ENCODE measurements around the gene MEAF6.

The MEAF6 gene

DNA sequence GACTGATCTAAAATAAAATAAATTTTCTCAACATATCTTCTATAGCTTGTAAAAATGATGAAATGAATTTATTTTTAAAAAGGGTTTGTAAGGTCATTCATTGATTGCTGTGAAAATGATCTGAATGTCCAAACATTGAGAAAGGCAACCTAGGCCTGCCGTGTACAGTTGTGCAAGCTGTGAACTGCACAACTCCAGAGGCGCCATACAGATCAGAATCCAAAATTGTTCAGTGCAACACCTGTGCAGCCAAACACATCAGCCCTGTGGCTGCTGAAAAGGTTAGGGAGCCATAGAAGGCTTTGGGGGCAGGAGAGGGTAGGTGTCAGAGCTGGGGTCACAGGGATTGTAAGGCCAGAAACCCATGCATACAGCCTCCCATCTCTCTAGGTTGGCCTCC is 50.1 kb downstream of the MEAF6 start:
- Histone ChIP-seq H3K4me3 (ENCODE audit: low read depth, low read length) (no peak overlapping the region), H3K27me3 (ENCODE audit: control insufficient read depth, insufficient read depth, low read length) (no peaks in the 10 kb centered on the region), H3K9me3 (ENCODE audit: control insufficient read depth, low read length) (no peaks in the 10 kb centered on the region), H3K36me3 (ENCODE audit: control insufficient read depth, insufficient read depth, low read length) (no peaks in the 10 kb centered on the region), H3K79me2 (no peaks in the 10 kb centered on the region), H2AFZ (no peak overlapping the region), H3K9ac (no peak overlapping the region), H3K27ac (no peak overlapping the region), H3K4me1 (no peaks in the 10 kb centered on the region), H3K4me2 (ENCODE audit: low read length) (no peak overlapping the region)
- TF ChIP-seq CTCF (IDR thresholded peaks at IDR 0.05) = no peak

- Histone ChIP-seq H3K9ac (no peak overlapping the region), H3K4me3 (ENCODE audit: low read depth, low read length) (no peak overlapping the region), H3K9me3 (ENCODE audit: control insufficient read depth, low read length) (no peaks in the 10 kb centered on the region), H2AFZ (no peak overlapping the region), H3K4me2 (ENCODE audit: low read length) (no peak overlapping the region), H3K36me3 (ENCODE audit: control insufficient read depth, insufficient read depth, low read length) (no peaks in the 10 kb centered on the region), H3K27me3 (ENCODE audit: control insufficient read depth, insufficient read depth, low read length) (no peaks in the 10 kb centered on the region), H3K79me2 (no peaks in the 10 kb centered on the region), H3K4me1 (no peaks in the 10 kb centered on the region), H3K27ac (no peak overlapping the region)
- no peak for TF ChIP-seq CTCF (IDR thresholded peaks at IDR 0.05)
Observed at GRCh38 chr1:37461698-37462436, 52.7 kb downstream of the MEAF6 start.

DNA sequence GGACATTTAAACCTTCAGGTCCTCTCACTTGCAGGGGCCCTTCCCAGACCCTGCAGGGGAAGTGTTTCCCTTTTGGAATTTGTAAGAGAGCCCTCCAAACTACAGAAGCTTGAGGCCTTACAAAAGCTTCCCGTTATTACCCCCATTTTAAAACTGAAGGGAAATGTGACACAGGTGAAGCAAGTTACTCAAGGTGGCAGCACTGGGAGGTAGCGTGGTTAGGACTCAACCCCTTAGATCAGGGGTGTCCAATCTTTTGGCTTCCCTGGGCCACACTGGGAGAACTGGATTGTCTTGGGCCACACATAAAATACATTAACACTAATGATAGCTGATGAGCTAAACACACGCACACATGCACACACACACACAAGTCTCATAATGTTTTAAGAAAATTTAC is 56.0 kb downstream of the MEAF6 start:
- Histone ChIP-seq H3K79me2 (no peaks in the 10 kb centered on the region), H3K9me3 (ENCODE audit: control insufficient read depth, low read length) (no peaks in the 10 kb centered on the region), H3K27me3 (ENCODE audit: control insufficient read depth, insufficient read depth, low read length) (no peaks in the 10 kb centered on the region), H2AFZ (no peak overlapping the region), H3K9ac (no peak overlapping the region), H3K4me2 (ENCODE audit: low read length) (no peak overlapping the region), H3K27ac (no peak overlapping the region), H3K4me3 (ENCODE audit: low read depth, low read length) (no peak overlapping the region), H3K4me1 (no peaks in the 10 kb centered on the region), H3K36me3 (ENCODE audit: control insufficient read depth, insufficient read depth, low read length) (no peaks in the 10 kb centered on the region)
- no peak for TF ChIP-seq CTCF (IDR thresholded peaks at IDR 0.05)

GRCh38 chr1:37456614-37457013 is 58.0 kb downstream of the MEAF6 start:
- no peak overlapping the region for H2AFZ ChIP-seq
- H3K27ac ChIP-seq = no peak overlapping the region
- H3K9ac ChIP-seq = no peak overlapping the region
- no peaks in the 10 kb centered on the region for H3K36me3 ChIP-seq (ENCODE audit: control insufficient read depth, insufficient read depth, low read length)
- no peaks in the 10 kb centered on the region for H3K27me3 ChIP-seq (ENCODE audit: control insufficient read depth, insufficient read depth, low read length)
- no peak for TF ChIP-seq CTCF (IDR thresholded peaks at IDR 0.05)
- no peaks in the 10 kb centered on the region for H3K79me2 ChIP-seq
- H3K4me3 ChIP-seq (ENCODE audit: low read depth, low read length) = no peak overlapping the region
- H3K9me3 ChIP-seq (ENCODE audit: control insufficient read depth, low read length) = no peaks in the 10 kb centered on the region
- no peaks in the 10 kb centered on the region for H3K4me1 ChIP-seq
- H3K4me2 ChIP-seq (ENCODE audit: low read length) = no peak overlapping the region

- Histone ChIP-seq H3K79me2 (no peaks in the 10 kb centered on the region), H3K27ac (no peak overlapping the region), H2AFZ (no peak overlapping the region), H3K9me3 (ENCODE audit: control insufficient read depth, low read length) (no peaks in the 10 kb centered on the region), H3K9ac (no peak overlapping the region), H3K4me3 (ENCODE audit: low read depth, low read length) (no peak overlapping the region), H3K4me2 (ENCODE audit: low read length) (no peak overlapping the region), H3K27me3 (ENCODE audit: control insufficient read depth, insufficient read depth, low read length) (no peaks in the 10 kb centered on the region), H3K36me3 (ENCODE audit: control insufficient read depth, insufficient read depth, low read length) (no peaks in the 10 kb centered on the region), H3K4me1 (no peaks in the 10 kb centered on the region)
- TF ChIP-seq CTCF (IDR thresholded peaks at IDR 0.05) = no peak
Observed at GRCh38 chr1:37455516-37455915, 59.0 kb downstream of the MEAF6 start.
